ENCODE results near the gene KCNMA1. TPM values are rescaled to one million over a fixed set of nuclear protein-coding genes. Genes with fewer than 3 reads are reported as not detected.

The KCNMA1 gene
- total RNA-seq, 3 donors from 2014 or later: 45.4 to 312 (median 62.4) TPM

DNA sequence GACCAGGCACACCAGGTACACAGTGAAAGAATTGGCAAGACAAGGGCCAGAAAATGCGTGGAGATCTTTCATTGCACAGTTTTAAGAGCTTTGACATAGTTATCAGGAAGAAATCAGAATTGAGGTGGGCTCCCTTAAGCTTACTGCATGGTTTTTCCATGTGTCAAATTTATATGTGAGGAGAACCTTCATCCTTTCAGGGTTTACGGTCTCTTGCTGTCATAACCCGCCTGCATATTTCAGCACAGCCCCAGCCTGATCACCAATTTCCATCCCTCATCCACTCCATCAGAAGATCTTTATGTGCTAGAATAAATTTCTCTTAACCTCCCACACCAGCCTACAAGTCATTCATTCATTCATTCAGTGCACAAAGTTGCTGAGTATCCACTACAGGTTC, 373.1 kb downstream of the KCNMA1 start:
- TF ChIP-seq, protein P1, sequence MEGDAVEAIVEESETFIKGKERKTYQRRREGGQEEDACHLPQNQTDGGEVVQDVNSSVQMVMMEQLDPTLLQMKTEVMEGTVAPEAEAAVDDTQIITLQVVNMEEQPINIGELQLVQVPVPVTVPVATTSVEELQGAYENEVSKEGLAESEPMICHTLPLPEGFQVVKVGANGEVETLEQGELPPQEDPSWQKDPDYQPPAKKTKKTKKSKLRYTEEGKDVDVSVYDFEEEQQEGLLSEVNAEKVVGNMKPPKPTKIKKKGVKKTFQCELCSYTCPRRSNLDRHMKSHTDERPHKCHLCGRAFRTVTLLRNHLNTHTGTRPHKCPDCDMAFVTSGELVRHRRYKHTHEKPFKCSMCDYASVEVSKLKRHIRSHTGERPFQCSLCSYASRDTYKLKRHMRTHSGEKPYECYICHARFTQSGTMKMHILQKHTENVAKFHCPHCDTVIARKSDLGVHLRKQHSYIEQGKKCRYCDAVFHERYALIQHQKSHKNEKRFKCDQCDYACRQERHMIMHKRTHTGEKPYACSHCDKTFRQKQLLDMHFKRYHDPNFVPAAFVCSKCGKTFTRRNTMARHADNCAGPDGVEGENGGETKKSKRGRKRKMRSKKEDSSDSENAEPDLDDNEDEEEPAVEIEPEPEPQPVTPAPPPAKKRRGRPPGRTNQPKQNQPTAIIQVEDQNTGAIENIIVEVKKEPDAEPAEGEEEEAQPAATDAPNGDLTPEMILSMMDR (IDR thresholded peaks at IDR 0.05): no peak
- Histone ChIP-seq H3K9me3 (no peaks in the 10 kb centered on the region), H3K4me1 (ENCODE audit: low read depth) (no peaks in the 10 kb centered on the region), H3K36me3 (ENCODE audit: low read depth) (no peaks in the 10 kb centered on the region), H3K4me3 (no peak overlapping the region)
- intact Hi-C loops (cut with DNase I, micrococcal nuclease): no loop called here
- ATAC-seq (no peak), DNase-seq (no peak)

GRCh38 chr10:77264107-77264506, 373.5 kb downstream of the KCNMA1 start:
- H3K4me3 ChIP-seq: no peak overlapping the region
- no peak for ATAC-seq
- intact Hi-C loops (cut with DNase I, micrococcal nuclease): no loop called here

DNA sequence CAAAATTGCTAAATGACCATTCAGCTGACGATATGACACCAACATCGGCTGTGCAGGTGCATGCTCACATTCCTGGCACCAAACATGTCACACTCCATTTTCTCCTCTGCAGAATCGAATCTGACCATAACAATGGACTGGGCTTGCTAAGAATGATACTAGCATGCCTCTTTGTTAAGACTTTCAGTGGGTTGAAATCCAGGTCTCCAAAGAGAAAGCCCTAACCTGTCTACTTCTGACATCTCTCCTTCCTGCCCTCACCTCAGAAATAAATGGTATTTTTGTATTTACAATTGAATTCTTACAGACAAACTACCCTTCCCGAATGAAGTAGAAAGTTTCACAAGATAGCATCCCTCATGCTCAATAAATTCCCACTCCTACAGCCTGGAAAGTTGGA, 373.9 kb downstream of the KCNMA1 start:
- TF ChIP-seq, protein P1 (IDR thresholded peaks at IDR 0.05): no peak
- Histone ChIP-seq H3K9me3 (no peaks in the 10 kb centered on the region), H3K4me3 (no peak overlapping the region), H3K36me3 (ENCODE audit: low read depth) (no peaks in the 10 kb centered on the region), H3K4me1 (ENCODE audit: low read depth) (no peaks in the 10 kb centered on the region)
- intact Hi-C loops (cut with DNase I, micrococcal nuclease): no loop called here
- ATAC-seq (no peak), DNase-seq (no peak)

More at GRCh38 chr10:77264107-77264506, 373.5 kb downstream of the KCNMA1 start:
- Histone ChIP-seq H3K36me3 (ENCODE audit: low read depth) (no peaks in the 10 kb centered on the region), H3K9me3 (no peaks in the 10 kb centered on the region), H3K4me1 (ENCODE audit: low read depth) (no peaks in the 10 kb centered on the region)
- TF ChIP-seq, protein P1 (IDR thresholded peaks at IDR 0.05): no peak
- DNase-seq: no peak

GRCh38 chr10:77261146-77261545, 376.5 kb downstream of the KCNMA1 start:
- TF ChIP-seq, protein P1 (IDR thresholded peaks at IDR 0.05): no peak
- Histone ChIP-seq H3K36me3 (ENCODE audit: low read depth) (no peaks in the 10 kb centered on the region), H3K4me3 (no peak overlapping the region), H3K4me1 (ENCODE audit: low read depth) (no peaks in the 10 kb centered on the region), H3K9me3 (no peaks in the 10 kb centered on the region)
- DNase-seq: no peak
- no peak for ATAC-seq
- intact Hi-C loops (cut with DNase I, micrococcal nuclease): no loop called here

- DNase-seq (no peak), ATAC-seq (no peak)
- TF ChIP-seq, protein P1 (IDR thresholded peaks at IDR 0.05): no peak
- Histone ChIP-seq H3K4me3 (no peak overlapping the region), H3K36me3 (ENCODE audit: low read depth) (no peaks in the 10 kb centered on the region), H3K9me3 (no peaks in the 10 kb centered on the region), H3K4me1 (ENCODE audit: low read depth) (no peaks in the 10 kb centered on the region)
- intact Hi-C loops (cut with DNase I, micrococcal nuclease): no loop called here
Measured at GRCh38 chr10:77259171-77259874, 378.3 kb downstream of the KCNMA1 start.
